Head of caudate nucleus (tissue), 42 donors: Measurements from ENCODE around the gene INPP4B.

Experiments
- DNase-seq, 42 donors: peaks; one replicate each; pipeline versions ENCODE4 v3.0.0 to v3.0.0-alpha.2; 2020 to 2021; ENCODE audit warnings: mixed read lengths in 7 of 42
- intact Hi-C: fragments of 100-400 bp; cut with DNase I; formaldehyde crosslinking; loops from one replicate; pipeline ENCODE4 v1.15.0; 2022

INPP4B gene

DNA sequence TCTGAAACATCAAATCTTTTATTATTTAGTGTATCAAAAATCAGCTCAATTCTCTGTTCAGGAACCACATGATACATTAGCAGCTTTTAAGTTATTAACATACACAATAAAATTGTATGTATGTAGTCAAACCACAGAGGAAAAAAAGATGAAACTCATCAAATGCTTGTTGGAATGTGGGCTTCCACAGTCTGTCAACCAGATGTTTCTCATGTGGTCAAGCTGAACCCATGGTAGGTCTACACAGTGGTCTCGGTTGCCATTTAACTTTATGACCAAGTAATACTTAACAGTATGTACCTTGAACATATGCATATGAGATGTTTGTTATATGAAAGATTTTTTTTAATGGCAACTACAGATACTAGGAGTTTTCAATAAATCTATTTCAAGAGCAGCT lies 781.9 kb downstream of the INPP4B start:
- intact Hi-C loops: no loop called here
- no peak for DNase-seq

DNA sequence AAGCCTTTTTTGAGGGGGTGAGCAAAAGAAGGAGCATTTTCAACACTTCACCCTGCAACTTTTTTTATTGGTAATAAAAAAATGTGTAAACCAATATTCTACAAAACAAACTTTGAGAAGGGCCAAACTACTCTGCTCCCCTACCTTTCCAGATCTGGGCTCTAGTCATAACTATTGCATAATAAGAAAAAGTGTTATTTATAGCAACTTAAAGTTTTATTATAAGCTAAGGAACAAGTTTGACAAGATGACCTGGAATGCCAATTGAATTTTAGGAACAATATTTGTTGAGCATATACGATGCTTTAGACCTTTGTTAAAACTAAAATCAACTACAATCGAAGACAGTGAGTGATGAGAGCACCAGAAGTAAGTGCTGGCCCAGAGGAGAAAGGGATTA lies 800.1 kb downstream of the INPP4B start:
- intact Hi-C loops: no loop called here
- no peak for DNase-seq

DNA sequence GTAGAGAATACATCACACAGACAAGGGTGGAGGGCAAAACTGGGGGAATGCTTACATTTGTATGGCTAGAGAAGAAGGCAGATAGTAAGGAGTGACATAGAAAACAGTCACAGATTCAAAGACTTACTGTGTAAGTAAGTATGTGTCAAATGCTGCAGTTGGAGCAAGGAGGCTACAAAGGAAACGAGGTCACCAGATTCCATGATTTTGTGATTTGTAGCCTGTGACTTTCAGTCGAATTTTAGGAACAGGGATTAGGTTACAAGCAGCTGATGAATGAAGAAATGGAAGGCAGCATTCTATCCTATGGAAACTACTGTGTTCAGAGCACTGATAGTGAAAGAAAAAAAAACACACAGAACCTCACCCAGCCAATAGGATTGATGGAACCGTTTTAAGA lies 801.8 kb downstream of the INPP4B start:
- intact Hi-C loops: no loop called here
- no peak for DNase-seq

DNA sequence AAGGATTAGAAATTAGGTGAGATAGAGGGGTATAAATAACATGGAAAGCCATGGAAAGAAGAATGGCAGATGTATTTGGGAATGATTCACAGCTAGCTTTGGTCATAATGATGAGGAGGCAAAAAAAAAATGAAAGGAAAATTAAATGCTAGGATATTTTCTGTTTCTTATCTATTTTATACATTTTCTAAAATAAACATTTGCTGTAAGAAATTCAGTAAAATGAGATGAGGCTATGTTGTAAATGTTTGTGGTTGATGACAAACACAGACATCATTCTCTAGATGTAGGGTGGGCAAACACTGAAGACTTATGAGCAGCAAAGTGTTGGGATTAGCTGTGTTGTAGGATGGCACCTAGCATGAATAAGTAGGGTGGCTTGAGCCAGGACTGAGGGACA lies 802.6 kb downstream of the INPP4B start:
- no peak for DNase-seq
- intact Hi-C loops: no loop called here

DNA sequence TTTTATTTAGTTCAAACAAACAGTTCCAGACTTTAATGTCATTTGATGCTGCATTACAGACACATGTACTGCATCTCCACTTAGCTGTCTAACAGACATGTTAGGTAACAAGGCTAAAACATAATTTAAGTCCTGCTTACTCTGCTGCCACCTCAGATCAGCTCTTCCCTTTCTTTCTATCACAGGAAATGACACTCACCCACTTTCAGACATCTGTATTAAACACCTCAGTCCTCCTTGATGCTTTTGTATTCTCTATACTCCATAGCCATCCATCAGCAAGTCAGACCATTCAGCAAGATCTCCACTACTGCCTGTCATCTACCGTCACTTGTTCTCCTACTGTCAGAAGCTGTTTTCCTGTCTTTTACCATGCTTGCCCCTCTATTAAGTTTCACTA lies 804.3 kb downstream of the INPP4B start:
- intact Hi-C loops: no loop called here

DNA sequence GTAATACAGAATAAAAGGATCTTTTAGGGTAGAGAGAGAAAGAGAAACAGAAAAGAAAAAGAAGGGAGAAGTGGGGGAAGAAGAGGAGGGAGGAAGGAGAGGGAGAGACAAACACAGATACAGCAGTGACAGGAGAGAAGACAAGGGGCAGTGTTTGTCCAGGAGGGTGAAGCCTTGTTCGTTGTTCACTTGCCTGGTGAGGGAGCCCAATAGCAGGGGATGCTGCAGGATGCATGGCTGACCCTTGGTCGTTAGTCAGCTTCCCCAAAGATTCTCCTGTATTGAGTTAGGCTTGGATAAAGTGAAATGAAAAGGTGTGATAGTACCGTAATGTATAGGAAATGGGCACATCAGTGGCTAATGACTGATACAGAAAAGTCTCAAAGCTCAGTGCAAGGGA lies 806.1 kb downstream of the INPP4B start:
- DNase-seq: no peak
- intact Hi-C loops: no loop called here

More for the DNA sequence above, 804.3 kb downstream of the INPP4B start:
- DNase-seq: no peak

DNA sequence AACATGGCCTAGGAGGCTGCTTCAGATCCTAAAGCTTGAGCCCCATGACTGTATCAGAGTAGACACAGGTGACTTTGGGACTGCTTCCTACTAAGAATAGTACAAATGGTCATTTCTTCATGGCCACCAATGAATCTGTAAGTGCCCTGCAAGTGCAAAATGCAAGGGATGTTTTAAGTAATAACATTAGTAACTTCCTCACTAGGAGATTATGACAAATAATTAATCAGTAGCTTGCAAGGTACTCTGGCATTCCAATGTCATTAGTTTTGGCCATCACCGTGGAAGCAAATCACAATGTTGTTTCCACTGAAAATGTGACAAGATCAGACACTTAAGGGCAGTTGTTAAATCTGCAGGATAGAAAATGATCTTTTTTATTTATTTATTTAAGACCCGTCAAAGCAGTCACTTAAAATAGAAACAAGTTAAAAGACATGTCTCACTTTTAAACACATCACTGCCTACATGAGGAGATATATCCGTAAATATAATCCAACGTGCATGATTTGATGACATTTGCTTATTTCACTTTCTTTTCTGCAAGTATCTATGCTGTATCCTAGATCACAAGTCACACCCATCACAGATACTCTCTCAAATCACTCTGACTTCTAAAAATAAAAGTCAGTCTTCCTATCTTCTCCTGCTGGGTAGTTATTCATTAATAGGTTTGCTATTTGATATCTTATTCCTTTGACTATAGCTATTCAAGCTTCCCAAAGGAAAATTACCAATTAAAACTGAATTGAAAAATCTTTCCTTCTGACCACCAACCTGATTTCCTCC lies 809.1 kb downstream of the INPP4B start:
- intact Hi-C loops: no loop called here
- DNase-seq: no peak

DNA sequence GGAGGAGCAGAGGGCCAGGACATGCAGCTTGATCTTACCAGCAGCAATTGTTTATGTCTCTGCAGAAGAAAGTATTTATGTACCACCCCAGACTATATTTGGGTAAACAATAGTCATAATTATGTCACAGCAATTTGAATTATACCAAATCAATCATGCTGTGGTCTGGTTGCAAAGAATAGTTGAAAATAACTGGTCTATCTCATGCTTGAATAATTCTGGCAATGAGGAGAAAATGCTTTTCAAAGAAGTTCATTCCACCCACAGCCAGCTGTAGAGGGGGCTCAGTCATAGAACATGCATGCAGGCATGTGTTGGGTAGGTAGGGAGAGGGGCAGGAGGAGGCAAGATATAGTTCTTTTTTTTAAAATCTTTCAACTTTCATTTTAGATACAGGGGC lies 810.5 kb downstream of the INPP4B start:
- no peak for DNase-seq
- intact Hi-C loops: no loop called here

DNA sequence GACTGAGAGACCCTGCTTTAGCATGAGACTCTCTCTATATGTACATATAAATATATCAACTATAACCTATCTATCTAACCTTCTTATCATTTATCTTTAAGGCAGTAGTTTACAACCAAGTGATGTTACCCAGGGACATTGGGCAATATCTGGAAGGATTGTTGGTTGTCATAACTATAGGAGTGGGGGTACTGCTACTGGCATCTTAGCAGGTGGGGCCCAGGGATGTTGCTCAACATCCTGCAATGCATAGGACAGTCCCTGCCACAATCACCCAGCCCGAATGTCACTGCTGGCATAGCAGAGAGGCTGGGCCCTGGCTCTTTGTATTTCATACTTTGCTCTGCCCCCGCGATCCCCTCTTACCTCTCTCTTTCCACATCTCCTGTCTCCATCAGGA lies 812.0 kb downstream of the INPP4B start:
- intact Hi-C loops: no loop called here
- DNase-seq: no peak

DNA sequence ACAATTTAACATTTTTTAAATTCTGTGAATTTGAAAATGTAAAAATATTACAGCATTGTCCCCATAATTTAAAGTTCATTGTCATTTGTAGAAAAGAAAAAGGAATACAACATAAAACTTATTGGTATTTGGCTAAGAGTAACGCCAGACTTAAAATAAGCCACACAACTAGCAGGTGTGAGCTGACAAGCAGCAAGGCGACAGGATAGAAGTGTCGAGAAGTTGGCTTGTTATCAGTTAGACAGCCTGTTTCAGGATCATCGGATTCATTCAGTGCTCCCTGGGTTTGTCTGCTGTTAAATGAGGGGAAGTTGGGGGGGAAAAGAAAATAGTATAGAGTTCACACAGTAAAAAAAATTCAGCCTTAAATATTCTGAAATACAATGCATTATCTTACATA lies 816.1 kb downstream of the INPP4B start:
- intact Hi-C loops: no loop called here
- DNase-seq: no peak

DNA sequence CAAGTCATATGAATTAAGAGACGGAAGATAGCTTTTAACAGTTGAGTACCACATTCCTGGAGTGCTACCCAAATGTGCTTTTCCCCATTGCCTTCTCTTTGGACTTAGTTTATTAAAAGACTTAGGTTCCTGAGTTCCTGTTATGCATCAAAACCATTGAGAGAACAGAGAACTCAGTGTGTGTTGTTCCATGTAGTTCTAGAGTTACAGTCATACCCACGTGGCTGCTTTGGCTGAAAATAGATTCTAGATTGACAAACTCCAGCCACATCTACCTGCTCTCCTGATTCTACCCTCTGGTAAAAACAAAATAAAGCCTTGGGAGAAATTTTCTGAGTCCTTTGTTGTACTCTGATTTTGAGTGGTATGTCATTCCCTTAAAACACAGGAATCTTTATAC lies 824.3 kb downstream of the INPP4B start:
- intact Hi-C loops: no loop called here

DNA sequence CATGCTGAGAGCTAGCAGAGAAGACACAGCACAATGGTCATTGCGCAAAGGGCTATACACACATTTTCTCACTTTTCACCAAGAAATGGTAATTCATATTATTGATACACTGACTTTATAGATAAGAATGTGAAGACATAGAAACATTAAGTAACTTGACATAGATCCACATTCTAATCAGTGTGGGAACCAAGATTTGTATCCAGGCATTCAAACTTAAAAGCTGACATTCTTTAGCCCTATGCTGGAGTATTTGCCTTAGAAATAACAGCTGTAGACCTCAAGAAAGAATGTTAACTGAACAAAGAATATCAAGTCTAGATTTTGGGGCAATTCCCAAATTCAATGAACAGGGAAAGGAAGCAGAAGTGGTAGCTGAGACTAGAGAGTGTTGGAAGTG lies 824.9 kb downstream of the INPP4B start:
- DNase-seq: no peak

More for the DNA sequence above, 824.3 kb downstream of the INPP4B start:
- DNase-seq: no peak

DNA sequence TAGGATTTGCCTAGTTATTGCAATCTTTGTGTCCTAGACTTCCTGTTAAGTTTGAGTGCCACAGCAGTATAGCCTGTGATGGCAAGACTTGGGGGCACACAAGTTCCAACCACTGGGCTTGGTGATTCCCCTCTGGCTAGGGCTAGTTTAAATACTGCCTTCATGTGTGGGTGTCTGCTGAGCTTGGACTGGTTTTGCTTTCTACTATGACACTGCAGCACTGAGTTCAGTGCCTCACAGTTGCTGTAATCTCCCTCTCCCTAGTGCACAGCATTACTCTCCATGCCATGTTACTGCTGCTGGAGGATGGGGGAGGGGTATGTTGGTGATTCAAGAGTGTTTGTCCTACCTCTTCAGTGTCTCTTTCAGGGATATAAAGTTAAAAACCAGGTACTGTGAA lies 830.1 kb downstream of the INPP4B start:
- intact Hi-C loops: no loop called here
- DNase-seq: no peak

More for the DNA sequence above, 824.9 kb downstream of the INPP4B start:
- intact Hi-C loops: no loop called here

DNA sequence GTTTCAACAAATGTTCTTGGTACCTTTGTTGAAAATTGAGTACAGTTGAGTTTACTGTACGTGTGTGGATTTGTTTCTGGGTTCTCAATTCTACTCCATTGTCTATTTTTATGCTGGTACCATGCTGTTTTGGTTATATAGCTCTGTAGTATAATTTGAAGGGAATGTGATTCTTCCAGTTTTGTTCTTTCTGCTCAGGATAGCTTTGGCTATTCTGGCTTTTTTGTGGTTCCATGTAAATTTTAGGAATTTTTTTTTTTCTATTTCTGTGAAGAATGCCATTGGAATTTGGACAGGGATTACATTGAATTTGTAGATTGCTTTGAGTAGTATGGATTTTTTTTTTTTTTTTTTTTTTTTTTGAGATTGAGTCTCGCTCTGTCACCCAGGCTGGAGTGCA lies 836.4 kb downstream of the INPP4B start:
- intact Hi-C loops: no loop called here
- no peak for DNase-seq

DNA sequence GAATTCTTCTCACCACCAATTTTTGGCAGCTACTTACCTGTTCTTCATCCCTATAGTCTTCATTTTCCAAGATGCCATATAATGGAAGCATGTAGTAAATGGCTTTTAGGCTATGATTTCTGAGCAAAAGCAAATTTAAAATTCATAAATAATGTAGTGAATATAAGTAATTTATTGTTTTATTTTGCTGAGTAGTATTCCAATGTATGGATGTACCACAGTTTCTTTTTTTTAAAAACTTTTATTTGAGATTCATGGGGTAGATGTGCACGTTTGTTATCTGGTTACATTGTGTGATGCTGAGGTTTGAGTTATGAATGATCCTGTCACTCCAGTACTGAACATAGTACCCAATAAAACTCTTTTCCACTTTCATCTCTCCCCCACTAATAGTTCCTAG lies 840.6 kb downstream of the INPP4B start:
- intact Hi-C loops: no loop called here
- DNase-seq: no peak

DNA sequence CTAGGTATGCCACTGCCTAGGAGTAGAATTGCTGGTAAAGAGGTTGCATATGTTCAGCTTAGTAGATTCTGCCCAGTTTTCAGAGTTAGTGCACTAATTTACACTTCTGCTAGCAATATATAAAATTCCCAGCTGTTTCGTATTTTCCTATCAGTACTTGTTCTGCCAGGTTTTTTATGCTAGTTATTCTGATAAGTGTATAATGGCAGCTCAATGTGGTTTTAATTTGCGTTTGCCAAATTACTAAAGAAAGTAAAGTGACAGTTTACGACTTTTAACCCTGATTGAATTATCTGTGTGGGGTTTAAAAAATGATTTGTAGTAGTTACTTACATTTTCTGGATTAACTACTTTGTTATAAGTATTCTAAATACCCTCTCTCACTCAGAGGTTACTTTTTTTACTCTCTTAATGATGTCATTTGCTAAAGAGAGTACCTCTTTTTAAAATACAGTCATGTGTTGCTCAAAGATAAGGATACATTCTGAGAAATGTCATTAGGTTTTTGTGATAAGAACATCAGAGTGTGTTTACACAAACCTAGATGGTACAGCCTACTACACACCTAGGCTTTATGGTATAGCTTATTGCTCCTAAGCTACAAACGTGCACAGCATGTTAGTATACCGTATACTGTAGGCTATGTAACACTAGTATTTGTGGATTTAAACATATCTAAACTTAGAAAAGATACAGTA lies 846.5 kb downstream of the INPP4B start:
- intact Hi-C loops: no loop called here
- no peak for DNase-seq

DNA sequence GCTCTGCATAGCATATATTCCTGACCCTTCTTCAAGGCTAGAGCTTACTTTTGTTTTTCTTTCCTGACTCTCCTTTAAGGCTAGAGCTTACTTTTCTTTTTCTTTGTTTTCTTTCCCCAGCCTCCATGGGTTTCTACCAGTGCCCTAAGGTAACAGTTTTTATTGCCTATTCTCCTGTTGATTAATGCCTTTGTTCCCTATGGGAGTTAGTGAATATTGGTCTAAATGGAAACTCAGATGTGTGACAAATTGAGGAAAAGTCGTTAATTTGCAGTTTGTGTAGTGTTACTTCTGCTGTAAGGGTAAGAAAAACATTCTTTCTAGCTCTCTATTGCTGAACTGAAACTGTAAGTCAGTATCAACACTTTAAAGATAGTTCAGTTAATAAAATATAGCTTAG lies 851.0 kb downstream of the INPP4B start:
- intact Hi-C loops: no loop called here
- no peak for DNase-seq

DNA sequence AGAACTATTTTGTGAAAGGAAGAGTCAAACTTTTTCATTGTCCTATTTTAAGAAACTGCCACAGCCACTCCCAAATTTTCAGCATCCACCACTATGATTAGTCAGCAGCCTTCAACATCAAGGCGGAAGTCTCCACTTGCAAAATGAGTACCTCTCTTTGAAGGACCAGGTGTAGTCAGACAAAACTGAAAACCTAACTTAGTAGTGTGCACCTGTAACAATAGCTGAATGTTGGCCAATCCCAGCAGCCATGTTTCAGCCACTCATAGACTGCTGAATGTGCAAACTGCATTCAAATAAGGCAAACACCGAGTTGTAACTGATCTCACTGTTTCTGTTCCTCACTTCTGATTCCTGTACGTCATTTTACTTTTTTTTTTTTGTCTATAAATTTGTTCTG lies 868.7 kb downstream of the INPP4B start:
- intact Hi-C loops: no loop called here
- no peak for DNase-seq
